ENCODE data around the gene MAN2A1.
"Not testable (repeated sequence)": the region's sequence is repeated elsewhere in the genome, so short reads cannot be mapped to it uniquely, and the experiment has no call there.

Gene MAN2A1

GRCh38 chr5:109880907-109881685 is 191.4 kb downstream of the MAN2A1 start:
- H3K4me3 ChIP-seq (ENCODE audit: low read length), result no peak overlapping the region
- DNase-seq (ENCODE audit: low read depth, low spot score), result peak; percentile 57

GRCh38 chr5:109882546-109882945 is 192.8 kb downstream of the MAN2A1 start:
- H3K4me3 ChIP-seq (ENCODE audit: low read length), result no peak overlapping the region
- DNase-seq (ENCODE audit: low read depth, low spot score), result no peak

GRCh38 chr5:109884676-109885075 is 194.9 kb downstream of the MAN2A1 start:
- H3K4me3 ChIP-seq (ENCODE audit: low read length), result no peak overlapping the region
- no peak for DNase-seq (ENCODE audit: low read depth, low spot score)

- no peak for DNase-seq (ENCODE audit: low read depth, low spot score)
- H3K4me3 ChIP-seq (ENCODE audit: low read length), result no peak overlapping the region
These were observed 195.5 kb downstream of the MAN2A1 start for GRCh38 chr5:109885205-109885604.

- DNase-seq (ENCODE audit: low read depth, low spot score), result no peak
- H3K4me3 ChIP-seq (ENCODE audit: low read length), result no peak overlapping the region
These were observed 199.3 kb downstream of the MAN2A1 start for GRCh38 chr5:109888989-109889388.

- H3K4me3 ChIP-seq (ENCODE audit: low read length); DNase-seq (ENCODE audit: low read depth, low spot score): not testable (repeated sequence)
These were observed 203.5 kb downstream of the MAN2A1 start for GRCh38 chr5:109893271-109893670.

GRCh38 chr5:109898269-109899162 is 208.8 kb downstream of the MAN2A1 start:
- no peak for DNase-seq (ENCODE audit: low read depth, low spot score)

GRCh38 chr5:109899163-109899535 is 209.4 kb downstream of the MAN2A1 start:
- DNase-seq (ENCODE audit: low read depth, low spot score), result no peak

More at GRCh38 chr5:109898269-109899162, 208.8 kb downstream of the MAN2A1 start:
- no peak overlapping the region for H3K4me3 ChIP-seq (ENCODE audit: low read length)

GRCh38 chr5:109900461-109900860 is 210.7 kb downstream of the MAN2A1 start:
- no peak overlapping the region for H3K4me3 ChIP-seq (ENCODE audit: low read length)
- DNase-seq (ENCODE audit: low read depth, low spot score), result no peak

More at GRCh38 chr5:109899163-109899535, 209.4 kb downstream of the MAN2A1 start:
- H3K4me3 ChIP-seq (ENCODE audit: low read length), result no peak overlapping the region

- no peak for DNase-seq (ENCODE audit: low read depth, low spot score)
- no peak overlapping the region for H3K4me3 ChIP-seq (ENCODE audit: low read length)
These were observed 211.3 kb downstream of the MAN2A1 start for GRCh38 chr5:109900911-109901627.

- DNase-seq (ENCODE audit: low read depth, low spot score), result no peak
- H3K4me3 ChIP-seq (ENCODE audit: low read length), result no peak overlapping the region
These were observed 211.9 kb downstream of the MAN2A1 start for GRCh38 chr5:109901628-109901981.

GRCh38 chr5:109903061-109903460 is 213.3 kb downstream of the MAN2A1 start:
- DNase-seq (ENCODE audit: low read depth, low spot score), result no peak
- H3K4me3 ChIP-seq (ENCODE audit: low read length), result no peak overlapping the region

GRCh38 chr5:109905906-109906305 is 216.2 kb downstream of the MAN2A1 start:
- no peak for DNase-seq (ENCODE audit: low read depth, low spot score)
- no peak overlapping the region for H3K4me3 ChIP-seq (ENCODE audit: low read length)

- no peak overlapping the region for H3K4me3 ChIP-seq (ENCODE audit: low read length)
- DNase-seq (ENCODE audit: low read depth, low spot score), result no peak
These were observed 217.5 kb downstream of the MAN2A1 start for GRCh38 chr5:109907189-109907588.

- no peak for DNase-seq (ENCODE audit: low read depth, low spot score)
- no peak overlapping the region for H3K4me3 ChIP-seq (ENCODE audit: low read length)
These were observed 218.0 kb downstream of the MAN2A1 start for GRCh38 chr5:109907731-109908130.

- no peak for DNase-seq (ENCODE audit: low read depth, low spot score)
- no peak overlapping the region for H3K4me3 ChIP-seq (ENCODE audit: low read length)
These were observed 218.6 kb downstream of the MAN2A1 start for GRCh38 chr5:109908366-109908765.

- no peak for DNase-seq (ENCODE audit: low read depth, low spot score)
- no peak overlapping the region for H3K4me3 ChIP-seq (ENCODE audit: low read length)
These were observed 221.1 kb downstream of the MAN2A1 start for GRCh38 chr5:109910874-109911273.

GRCh38 chr5:109911731-109912130 is 222.0 kb downstream of the MAN2A1 start:
- H3K4me3 ChIP-seq (ENCODE audit: low read length), result no peak overlapping the region
- no peak for DNase-seq (ENCODE audit: low read depth, low spot score)

- DNase-seq (ENCODE audit: low read depth, low spot score), result no peak
- no peak overlapping the region for H3K4me3 ChIP-seq (ENCODE audit: low read length)
These were observed 225.2 kb downstream of the MAN2A1 start for GRCh38 chr5:109914906-109915305.
